SK-N-SH treated with all-trans-retinoic acid at 6 μM for 48 hours (cell line): ENCODE measurements around the gene VPS35L.

ENCODE experiments used
- ARNTL ChIP-seq: fragments of 450-650 bp; formaldehyde crosslinking; IDR thresholded peaks from 2 replicates; pipeline ENCODE4 v1.5.0; 2020; ENCODE audit warnings: low read depth, mild to moderate bottlenecking, moderate library complexity, borderline replicate concordance
- OSR1 ChIP-seq: fragments of 250-450 bp; sonication (Bioruptor Pico); IDR thresholded peaks from 2 replicates; pipeline ENCODE4 v1.8.0; 2022; ENCODE audit warnings: moderate library complexity, mild to moderate bottlenecking, inconsistent platforms
- PATZ1 ChIP-seq: fragments of 250-450 bp; sonication (Bioruptor Pico); IDR thresholded peaks from 2 replicates; pipeline ENCODE4 v1.8.0; 2020; ENCODE audit warnings: mild to moderate bottlenecking, moderate library complexity, borderline replicate concordance
- RARB ChIP-seq: fragments of 250-450 bp; sonication (Bioruptor Pico); IDR thresholded peaks from 2 replicates; pipeline ENCODE4 v1.8.0; 2021; ENCODE audit warnings: mild to moderate bottlenecking, moderate library complexity
- TSHZ2 ChIP-seq: fragments of 250-450 bp; sonication (Bioruptor Pico); IDR thresholded peaks from 2 replicates; pipeline ENCODE4 v1.5.0; 2020; ENCODE audit warnings: mild to moderate bottlenecking, moderate library complexity
- ZC3H10 ChIP-seq: fragments of 250-450 bp; sonication (Bioruptor Pico); IDR thresholded peaks from 2 replicates; pipeline ENCODE4 v1.5.1; 2021; ENCODE audit warnings: mild to moderate bottlenecking, moderate library complexity
- ZFP30 ChIP-seq: fragments of 450-650 bp; formaldehyde crosslinking; IDR thresholded peaks from 2 replicates; pipeline ENCODE4 v1.5.0; 2022; ENCODE audit warnings: mild to moderate bottlenecking, moderate library complexity

- TF ChIP-seq ARNTL (CRISPR knock-in tag) (no peak), TSHZ2 (CRISPR knock-in tag) (no peak), RARB (no peak), PATZ1 (CRISPR knock-in tag) (no peak), OSR1 (CRISPR knock-in tag) (no peak), ZFP30 (CRISPR knock-in tag) (no peak), ZC3H10 (CRISPR knock-in tag) (no peak)
These were observed 44.6 kb downstream of the VPS35L start for GRCh38 chr16:19599968-19600716.
